ENCODE results near the gene CAMKK2. TPM values are rescaled to one million over a fixed set of nuclear protein-coding genes. Genes with fewer than 3 reads are reported as not detected.
A peak's percentile ranks its signal among the peaks of the same experiment; 100 is the strongest.
"Not testable (repeated sequence)": the region's sequence is repeated elsewhere in the genome, so short reads cannot be mapped to it uniquely, and the experiment has no call there.

CAMKK2 gene
- total RNA-seq, 1 donor from 2014 or later: 36.9 TPM

- no peak overlapping the region for H3K4me3 ChIP-seq
- no peak overlapping the region for H3K27ac ChIP-seq
- no peaks in the 10 kb centered on the region for H3K4me1 ChIP-seq
- no peaks in the 10 kb centered on the region for H3K9me3 ChIP-seq
- H3K36me3 ChIP-seq: peaks cover 8 to 40% of the 10 kb centered on the region in 2 donors
- DNase-seq (ENCODE audit: low spot score in 2 of 2): no peak
- intact Hi-C loops (cut with DNase I): no loop called here
- TF ChIP-seq CTCF (IDR thresholded peaks at IDR 0.05): no peak
- H3K27me3 ChIP-seq: no peaks in the 10 kb centered on the region
Observed at GRCh38 chr12:121233628-121234020, 62.9 kb downstream of the CAMKK2 start.

DNA sequence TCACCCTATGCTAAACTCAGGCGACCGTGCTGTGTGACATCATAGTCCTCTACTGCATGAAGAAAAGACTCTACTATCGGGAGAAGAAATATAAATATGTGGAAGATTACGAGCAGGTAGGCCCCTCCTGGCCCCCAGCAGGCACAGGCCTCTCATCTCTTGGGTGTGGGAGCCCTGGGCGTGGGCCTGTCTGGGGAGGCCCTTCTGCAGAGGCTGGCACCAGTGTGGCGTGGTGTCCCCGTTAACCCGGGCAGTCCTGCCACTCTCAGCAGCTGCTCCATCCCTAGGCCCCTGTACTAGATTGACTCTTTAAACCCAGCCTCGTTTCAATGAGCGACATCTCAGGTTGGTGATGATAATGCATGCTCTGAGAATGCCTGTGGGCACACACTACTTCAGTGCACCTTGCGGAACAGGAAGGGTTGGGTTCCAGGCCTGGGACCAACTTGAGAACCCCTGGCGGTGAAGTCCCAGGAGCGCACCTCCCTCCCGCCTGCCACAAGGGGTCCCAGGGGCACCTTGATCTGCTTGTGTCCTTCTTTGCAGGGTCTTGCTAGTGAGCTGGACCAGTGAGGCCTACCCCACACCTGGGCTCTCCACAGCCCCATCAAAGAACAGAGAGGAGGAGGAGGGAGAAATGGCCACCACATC is 63.4 kb downstream of the CAMKK2 start:
- peaks cover 8 to 42% of the 10 kb centered on the region in 2 donors for H3K36me3 ChIP-seq
- H3K4me1 ChIP-seq: no peaks in the 10 kb centered on the region
- no peak for TF ChIP-seq CTCF (IDR thresholded peaks at IDR 0.05)
- intact Hi-C loops (cut with DNase I): no loop called here
- no peak overlapping the region for H3K27ac ChIP-seq
- no peaks in the 10 kb centered on the region for H3K9me3 ChIP-seq
- H3K4me3 ChIP-seq: no peak overlapping the region
- no peak for DNase-seq (ENCODE audit: low spot score in 2 of 2)
- H3K27me3 ChIP-seq: no peaks in the 10 kb centered on the region

DNA sequence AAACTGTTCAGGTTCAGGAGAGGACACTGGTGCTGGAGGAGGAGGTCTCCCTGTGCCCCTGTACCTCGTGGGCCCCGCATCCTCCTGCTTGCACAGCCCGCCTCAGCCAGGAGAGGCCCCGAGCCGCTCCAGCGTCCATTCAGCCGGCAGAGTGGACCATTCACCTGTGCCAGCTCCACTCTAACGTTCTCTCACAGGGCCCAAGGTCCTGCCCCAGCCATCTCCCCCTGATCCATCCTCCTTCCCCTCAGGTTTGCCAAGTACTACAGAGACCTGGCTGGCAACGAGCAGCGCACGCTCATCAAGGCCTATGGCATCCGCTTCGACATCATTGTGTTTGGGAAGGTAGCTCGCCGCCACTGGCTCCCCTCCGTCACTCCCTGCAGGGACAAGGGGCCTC is 64.3 kb downstream of the CAMKK2 start:
- Histone ChIP-seq H3K9me3 (no peaks in the 10 kb centered on the region), H3K4me1 (no peaks in the 10 kb centered on the region), H3K27ac (no peak overlapping the region), H3K36me3 (peaks cover 8 to 42% of the 10 kb centered on the region in 2 donors), H3K27me3 (no peaks in the 10 kb centered on the region), H3K4me3 (no peak overlapping the region)
- no peak for TF ChIP-seq CTCF (IDR thresholded peaks at IDR 0.05)
- intact Hi-C loops (cut with DNase I): no loop called here
- DNase-seq (ENCODE audit: low spot score in 2 of 2): no peak

DNA sequence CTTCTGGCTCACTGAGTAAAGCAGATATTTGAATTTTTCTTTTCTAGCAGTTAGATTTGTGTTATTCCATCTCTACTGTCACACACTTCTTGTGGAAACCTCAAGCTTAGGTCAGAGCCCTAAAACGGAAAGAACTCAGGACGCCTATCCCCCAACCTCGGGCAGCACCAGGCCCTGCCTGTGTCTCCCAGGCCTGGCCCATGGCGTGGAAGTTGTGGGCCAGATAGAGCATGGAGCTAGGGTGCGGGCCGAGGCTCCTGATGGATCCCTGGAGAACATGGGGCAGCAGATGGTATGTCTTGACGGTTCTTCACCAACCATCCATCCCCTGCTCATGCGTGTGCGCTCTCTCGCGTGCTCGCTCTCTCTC is 66.0 kb downstream of the CAMKK2 start:
- no peak for TF ChIP-seq CTCF (IDR thresholded peaks at IDR 0.05)
- Histone ChIP-seq H3K27me3 (no peaks in the 10 kb centered on the region), H3K36me3 (peaks cover 8 to 44% of the 10 kb centered on the region in 2 donors), H3K9me3 (no peaks in the 10 kb centered on the region), H3K4me1 (no peaks in the 10 kb centered on the region), H3K27ac (no peak overlapping the region), H3K4me3 (no peak overlapping the region)
- intact Hi-C loops (cut with DNase I): no loop called here
- no peak for DNase-seq (ENCODE audit: low spot score in 2 of 2)

GRCh38 chr12:121229826-121230537 is 66.5 kb downstream of the CAMKK2 start:
- H3K36me3 ChIP-seq: peaks cover 8 to 44% of the 10 kb centered on the region in 2 donors
- H3K27me3 ChIP-seq; DNase-seq (ENCODE audit: low spot score in 2 of 2); H3K27ac ChIP-seq; H3K9me3 ChIP-seq; H3K4me3 ChIP-seq; intact Hi-C loops (cut with DNase I); H3K4me1 ChIP-seq: not testable (repeated sequence)
- TF ChIP-seq CTCF (IDR thresholded peaks at IDR 0.05): peak; percentile 65 to 84 (median 70)
